IPS DF 6.9 (cell line): Measurements from ENCODE around the gene FNBP1.

Experiments used
- DNase-seq: peaks from one replicate; pipeline ENCODE4 v3.0.0-alpha.2; 2013; ENCODE audit warnings: low read depth, low spot score
- H3K27ac ChIP-seq: one replicate; pipeline ENCODE4 v1.5.1; 2013; ENCODE audit warnings: low read length, control low read depth
- H3K27me3 ChIP-seq: 2 replicates; pipeline ENCODE4 v1.6.1; 2013; ENCODE audit warnings: mild to moderate bottlenecking, low read length; ENCODE audit not compliant: control insufficient read depth, insufficient read depth
- H3K36me3 ChIP-seq: 2 replicates; pipeline ENCODE4 v1.6.1; 2013; ENCODE audit warnings: low read length; ENCODE audit not compliant: control insufficient read depth, insufficient read depth
- H3K4me1 ChIP-seq: 2 replicates; pipeline ENCODE4 v1.6.1; 2013; ENCODE audit warnings: low read length; ENCODE audit not compliant: control insufficient read depth, insufficient read depth
- H3K4me3 ChIP-seq: 2 replicates; pipeline ENCODE4 v1.5.1; 2013; ENCODE audit warnings: mild to moderate bottlenecking, low read length
- H3K9me3 ChIP-seq: 2 replicates; pipeline ENCODE4 v1.6.1; 2013; ENCODE audit warnings: low read length, inconsistent platforms; ENCODE audit not compliant: control insufficient read depth, insufficient read depth
- WGBS: extraction: QIAGEN DNeasy Blood & Tissue Kit; methylation state at CpG from one replicate; pipeline ENCODE4 v1.1.7; 2013; ENCODE audit warnings: mixed read lengths, missing lambda C conversion rate; ENCODE audit not compliant: insufficient read length, insufficient coverage; 5-methylcytosine and 5-hydroxymethylcytosine counted together

Gene FNBP1

GRCh38 chr9:130042885-130043653 is at the start of gene FNBP1:
TSS of gene FNBP1 (minus strand) at chr9:130043189. CDS start at chr9:130042975, 214 bp downstream.
- Histone ChIP-seq H3K27me3 (peaks cover 3% of the 10 kb centered on the region), H3K9me3 (no peaks in the 10 kb centered on the region), H3K4me1 (0 out of 2 replicates have a peak, but pooled peaks cover 3% of the 10 kb centered on the region), H3K36me3 (no peaks in the 10 kb centered on the region), H3K4me3 (peak within 1 kb of the TSS; percentile 59), H3K27ac (no peak within 1 kb of the TSS)
- DNase-seq: peak; percentile 43
- no CpG with 5 or more reads among the region's 92 CpGs for WGBS

- no peak for DNase-seq
- no CpG with 5 or more reads among the region's 3 CpGs for WGBS
- peaks cover 3% of the 10 kb centered on the region; the same call in 1 of the 2 replicates for H3K36me3 ChIP-seq
- H3K4me1 ChIP-seq: no peaks in the 10 kb centered on the region
- no peaks in the 10 kb centered on the region for H3K9me3 ChIP-seq
- no peaks in the 10 kb centered on the region for H3K27me3 ChIP-seq
- H3K4me3 ChIP-seq: no peak overlapping the region
- no peak overlapping the region for H3K27ac ChIP-seq
These were observed 47.9 kb upstream of the FNBP1 start for GRCh38 chr9:130090915-130091314.

- no CpG with 5 or more reads among the region's 12 CpGs for WGBS
- Histone ChIP-seq H3K36me3 (peaks cover 3% of the 10 kb centered on the region; the same call in 1 of the 2 replicates), H3K4me3 (no peak overlapping the region), H3K9me3 (no peaks in the 10 kb centered on the region), H3K27ac (no peak overlapping the region), H3K4me1 (no peaks in the 10 kb centered on the region), H3K27me3 (no peaks in the 10 kb centered on the region)
- DNase-seq: no peak
These were observed 46.2 kb upstream of the FNBP1 start for GRCh38 chr9:130089141-130089540.

- Histone ChIP-seq H3K27me3 (no peaks in the 10 kb centered on the region), H3K36me3 (peaks cover 3% of the 10 kb centered on the region; the same call in 1 of the 2 replicates), H3K4me3 (no peak overlapping the region), H3K27ac (no peak overlapping the region), H3K9me3 (no peaks in the 10 kb centered on the region), H3K4me1 (no peaks in the 10 kb centered on the region)
- DNase-seq: no peak
- WGBS: no CpG with 5 or more reads among the region's 6 CpGs
These were observed 45.1 kb upstream of the FNBP1 start for GRCh38 chr9:130088051-130088450.

GRCh38 chr9:130084337-130084736 is 41.3 kb upstream of the FNBP1 start:
- H3K27me3 ChIP-seq: no peaks in the 10 kb centered on the region
- peaks cover 5% of the 10 kb centered on the region; the same call in 1 of the 2 replicates for H3K36me3 ChIP-seq
- no peak overlapping the region for H3K27ac ChIP-seq
- no peaks in the 10 kb centered on the region for H3K9me3 ChIP-seq
- H3K4me1 ChIP-seq: no peaks in the 10 kb centered on the region
- H3K4me3 ChIP-seq: no peak overlapping the region
- no peak for DNase-seq
- WGBS: no CpG with 5 or more reads among the region's 7 CpGs

- DNase-seq: no peak
- Histone ChIP-seq H3K4me3 (no peak overlapping the region), H3K27ac (no peak overlapping the region), H3K27me3 (no peaks in the 10 kb centered on the region), H3K4me1 (no peaks in the 10 kb centered on the region), H3K36me3 (peaks cover 14% of the 10 kb centered on the region; the same call in 1 of the 2 replicates), H3K9me3 (no peaks in the 10 kb centered on the region)
- WGBS: no CpG with 5 or more reads among the region's 3 CpGs
These were observed 35.6 kb upstream of the FNBP1 start for GRCh38 chr9:130078547-130078946.

GRCh38 chr9:130073373-130073772 is 30.4 kb upstream of the FNBP1 start:
- H3K27me3 ChIP-seq: no peaks in the 10 kb centered on the region
- no peak for DNase-seq
- H3K36me3 ChIP-seq: peaks cover 6% of the 10 kb centered on the region; the same call in 1 of the 2 replicates
- H3K9me3 ChIP-seq: no peaks in the 10 kb centered on the region
- no peaks in the 10 kb centered on the region for H3K4me1 ChIP-seq
- no peak overlapping the region for H3K27ac ChIP-seq
- no peak overlapping the region for H3K4me3 ChIP-seq
- no CpG with 5 or more reads among the region's 2 CpGs for WGBS

- Histone ChIP-seq H3K36me3 (peaks cover 6% of the 10 kb centered on the region; the same call in 1 of the 2 replicates), H3K27ac (no peak overlapping the region), H3K27me3 (no peaks in the 10 kb centered on the region), H3K4me1 (no peaks in the 10 kb centered on the region), H3K9me3 (no peaks in the 10 kb centered on the region), H3K4me3 (no peak overlapping the region)
- DNase-seq: no peak
- no CpG with 5 or more reads among the region's 9 CpGs for WGBS
These were observed 29.7 kb upstream of the FNBP1 start for GRCh38 chr9:130072515-130073235.

GRCh38 chr9:130069048-130069447 is 26.1 kb upstream of the FNBP1 start:
- no peaks in the 10 kb centered on the region for H3K36me3 ChIP-seq
- WGBS: no CpG with 5 or more reads among the region's 1 CpG
- H3K27me3 ChIP-seq: no peaks in the 10 kb centered on the region
- no peaks in the 10 kb centered on the region for H3K9me3 ChIP-seq
- DNase-seq: no peak
- H3K27ac ChIP-seq: no peak overlapping the region
- no peak overlapping the region for H3K4me3 ChIP-seq
- H3K4me1 ChIP-seq: no peaks in the 10 kb centered on the region

GRCh38 chr9:130064621-130065020 is 21.6 kb upstream of the FNBP1 start:
- no peak for DNase-seq
- H3K36me3 ChIP-seq: no peaks in the 10 kb centered on the region
- H3K27ac ChIP-seq: no peak overlapping the region
- no peaks in the 10 kb centered on the region for H3K27me3 ChIP-seq
- H3K4me1 ChIP-seq: no peaks in the 10 kb centered on the region
- H3K9me3 ChIP-seq: no peaks in the 10 kb centered on the region
- H3K4me3 ChIP-seq: no peak overlapping the region
- no CpG with 5 or more reads among the region's 4 CpGs for whole genome bisulfite sequencing
